Natural killer cell treated with Interleukin-12 subunit alpha and Interleukin-12 subunit beta and Interleukin-15 and Interleukin-18, amount 100 ng/mL, for 72 hours (primary cell): Measurements from ENCODE around the gene PRDM11. TPM values are rescaled to one million over a fixed set of nuclear protein-coding genes. Genes with fewer than 3 reads are reported as not detected.
A peak's percentile ranks its signal among the peaks of the same experiment; 100 is the strongest.

ENCODE experiments used
- ATAC-seq, 2 donors: fragments of 150-1000 bp; cut with Tn5 transposase in 1 of 2; sonication (Bioruptor Pico), chemical (Tn5 transposase) in 1 of 2; 2 replicates each; pipeline ENCODE4 v1.10.0; 2021
- DNase-seq: peaks from one replicate; pipeline ENCODE4 v3.0.0; 2022; ENCODE audit warnings: low spot score
- H3K27ac Mint-ChIP-seq, 2 donors: 1 replicate in 1 of 2; 2 replicates in 1 of 2; pipeline ENCODE4 v1.8.0; 2022; ENCODE audit warnings: mixed read lengths in 2 of 2, mild to moderate bottlenecking in 1 of 2, moderate library complexity in 1 of 2
- H3K27me3 Mint-ChIP-seq, 2 donors: 1 replicate in 1 of 2; 2 replicates in 1 of 2; pipeline ENCODE4 v1.8.0; 2022; ENCODE audit warnings: mixed read lengths in 2 of 2
- H3K36me3 Mint-ChIP-seq: one replicate; pipeline ENCODE4 v1.8.0; 2022; ENCODE audit warnings: mixed read lengths
- H3K4me1 Mint-ChIP-seq, 2 donors: 1 replicate in 1 of 2; 2 replicates in 1 of 2; pipeline ENCODE4 v1.8.0; 2022; ENCODE audit warnings: low read depth in 2 of 2, mixed read lengths in 2 of 2, mild to moderate bottlenecking in 1 of 2
- H3K4me3 Mint-ChIP-seq: one replicate; pipeline ENCODE4 v1.8.0; 2022; ENCODE audit warnings: mixed read lengths
- H3K9me3 Mint-ChIP-seq: 2 replicates; pipeline ENCODE4 v1.8.0; 2022; ENCODE audit warnings: mixed read lengths
- total RNA-seq, 2 donors: library from RNA; stranded (reverse); gene quantifications; one replicate each; pipeline ENCODE4 v1.2.3, GENCODE V29; 2022

Gene PRDM11
- total RNA-seq, 2 donors from 2014 or later: 3.5 to 6.6 TPM

GRCh38 chr11:45156741-45157140 lies 10.3 kb downstream of the PRDM11 start:
- DNase-seq (no peak), ATAC-seq (no peak)
- no peaks in the 10 kb centered on the region for H3K27me3 Mint-ChIP-seq
- no peaks in the 10 kb centered on the region for H3K36me3 Mint-ChIP-seq
- H3K4me3 Mint-ChIP-seq: no peak overlapping the region
- no peak overlapping the region for H3K27ac Mint-ChIP-seq
- H3K4me1 Mint-ChIP-seq: peaks cover 0 to 19% of the 10 kb centered on the region in 2 donors
- no peaks in the 10 kb centered on the region for H3K9me3 Mint-ChIP-seq

- ATAC-seq (no peak), DNase-seq (no peak)
- no peaks in the 10 kb centered on the region for H3K27me3 Mint-ChIP-seq
- H3K4me3 Mint-ChIP-seq: no peak overlapping the region
- no peaks in the 10 kb centered on the region for H3K9me3 Mint-ChIP-seq
- H3K4me1 Mint-ChIP-seq: peaks cover 0 to 21% of the 10 kb centered on the region in 2 donors
- no peaks in the 10 kb centered on the region for H3K36me3 Mint-ChIP-seq
- H3K27ac Mint-ChIP-seq: no peak overlapping the region
Measured at GRCh38 chr11:45157247-45158209, 11.1 kb downstream of the PRDM11 start.

GRCh38 chr11:45158210-45158731 lies 11.8 kb downstream of the PRDM11 start:
- no peaks in the 10 kb centered on the region for H3K27me3 Mint-ChIP-seq
- no peaks in the 10 kb centered on the region for H3K9me3 Mint-ChIP-seq
- DNase-seq (peak; percentile 45), ATAC-seq (peak in 1 of 2 donors; percentile 11)
- H3K36me3 Mint-ChIP-seq: no peaks in the 10 kb centered on the region
- no peak overlapping the region for H3K4me3 Mint-ChIP-seq
- no peak overlapping the region for H3K27ac Mint-ChIP-seq
- peaks cover 0 to 21% of the 10 kb centered on the region in 2 donors for H3K4me1 Mint-ChIP-seq

- Mint-ChIP-seq H3K36me3 (no peaks in the 10 kb centered on the region), H3K4me1 (peaks cover 0 to 27% of the 10 kb centered on the region in 2 donors), H3K9me3 (no peaks in the 10 kb centered on the region), H3K4me3 (no peak overlapping the region), H3K27ac (no peak overlapping the region), H3K27me3 (no peaks in the 10 kb centered on the region)
- no peak for ATAC-seq
- no peak for DNase-seq
Measured at GRCh38 chr11:45158891-45159605, 12.6 kb downstream of the PRDM11 start.

GRCh38 chr11:45159781-45160365 lies 13.4 kb downstream of the PRDM11 start:
- Mint-ChIP-seq H3K27ac (no peak overlapping the region), H3K36me3 (no peaks in the 10 kb centered on the region), H3K4me1 (peaks cover 0 to 27% of the 10 kb centered on the region in 2 donors), H3K27me3 (no peaks in the 10 kb centered on the region), H3K4me3 (no peak overlapping the region), H3K9me3 (no peaks in the 10 kb centered on the region)
- ATAC-seq: no peak
- DNase-seq: no peak

GRCh38 chr11:45161252-45162063 lies 15.0 kb downstream of the PRDM11 start:
- H3K36me3 Mint-ChIP-seq: no peaks in the 10 kb centered on the region

GRCh38 chr11:45162064-45162375 lies 15.6 kb downstream of the PRDM11 start:
- H3K4me3 Mint-ChIP-seq: no peak overlapping the region

More at GRCh38 chr11:45161252-45162063, 15.0 kb downstream of the PRDM11 start:
- DNase-seq: no peak
- peaks cover 0 to 23% of the 10 kb centered on the region in 2 donors for H3K4me1 Mint-ChIP-seq
- H3K9me3 Mint-ChIP-seq: no peaks in the 10 kb centered on the region
- H3K4me3 Mint-ChIP-seq: no peak overlapping the region
- no peaks in the 10 kb centered on the region for H3K27me3 Mint-ChIP-seq
- no peak for ATAC-seq
- H3K27ac Mint-ChIP-seq: no peak overlapping the region

GRCh38 chr11:45162916-45163879 lies 16.8 kb downstream of the PRDM11 start:
- no peaks in the 10 kb centered on the region for H3K36me3 Mint-ChIP-seq
- no peaks in the 10 kb centered on the region for H3K9me3 Mint-ChIP-seq
- H3K4me3 Mint-ChIP-seq: no peak overlapping the region
- ATAC-seq: no peak
- no peak overlapping the region for H3K27ac Mint-ChIP-seq
- H3K27me3 Mint-ChIP-seq: no peaks in the 10 kb centered on the region
- no peak for DNase-seq
- H3K4me1 Mint-ChIP-seq: peaks cover 4 to 18% of the 10 kb centered on the region in 2 donors

More at GRCh38 chr11:45162064-45162375, 15.6 kb downstream of the PRDM11 start:
- ATAC-seq (no peak), DNase-seq (no peak)
- no peaks in the 10 kb centered on the region for H3K27me3 Mint-ChIP-seq
- H3K9me3 Mint-ChIP-seq: no peaks in the 10 kb centered on the region
- H3K36me3 Mint-ChIP-seq: no peaks in the 10 kb centered on the region
- peaks cover 2 to 18% of the 10 kb centered on the region in 2 donors for H3K4me1 Mint-ChIP-seq
- H3K27ac Mint-ChIP-seq: no peak overlapping the region

GRCh38 chr11:45163956-45164575 lies 17.6 kb downstream of the PRDM11 start:
- no peaks in the 10 kb centered on the region for H3K36me3 Mint-ChIP-seq
- ATAC-seq: no peak

GRCh38 chr11:45165386-45165785 lies 18.9 kb downstream of the PRDM11 start:
- peaks cover 14 to 27% of the 10 kb centered on the region in 2 donors for H3K4me1 Mint-ChIP-seq
- H3K9me3 Mint-ChIP-seq: no peaks in the 10 kb centered on the region
- H3K36me3 Mint-ChIP-seq: no peaks in the 10 kb centered on the region
- H3K27me3 Mint-ChIP-seq: no peaks in the 10 kb centered on the region
- DNase-seq: no peak
- ATAC-seq: no peak
- H3K4me3 Mint-ChIP-seq: no peak overlapping the region
- H3K27ac Mint-ChIP-seq: no peak overlapping the region

More at GRCh38 chr11:45163956-45164575, 17.6 kb downstream of the PRDM11 start:
- DNase-seq: no peak
- Mint-ChIP-seq H3K4me1 (peaks cover 4 to 18% of the 10 kb centered on the region in 2 donors), H3K27me3 (no peaks in the 10 kb centered on the region), H3K27ac (no peak overlapping the region), H3K9me3 (no peaks in the 10 kb centered on the region), H3K4me3 (no peak overlapping the region)

GRCh38 chr11:45165806-45166603 lies 19.6 kb downstream of the PRDM11 start:
- no peaks in the 10 kb centered on the region for H3K36me3 Mint-ChIP-seq
- ATAC-seq (no peak), DNase-seq (no peak)
- H3K4me1 Mint-ChIP-seq: peaks cover 15 to 33% of the 10 kb centered on the region in 2 donors
- no peaks in the 10 kb centered on the region for H3K27me3 Mint-ChIP-seq
- H3K9me3 Mint-ChIP-seq: no peaks in the 10 kb centered on the region
- H3K27ac Mint-ChIP-seq: no peak overlapping the region
- H3K4me3 Mint-ChIP-seq: no peak overlapping the region
